ENCODE results near the gene SYT1. TPM values are rescaled to one million over a fixed set of nuclear protein-coding genes. Genes with fewer than 3 reads are reported as not detected.
A peak's percentile ranks its signal among the peaks of the same experiment; 100 is the strongest.

Gene SYT1
- total and polyA plus RNA-seq, 2 donors (not counting 3 experiments of a cell fraction or from before 2014, with no cell fraction given), result 3.2 to 15.3 TPM

DNA sequence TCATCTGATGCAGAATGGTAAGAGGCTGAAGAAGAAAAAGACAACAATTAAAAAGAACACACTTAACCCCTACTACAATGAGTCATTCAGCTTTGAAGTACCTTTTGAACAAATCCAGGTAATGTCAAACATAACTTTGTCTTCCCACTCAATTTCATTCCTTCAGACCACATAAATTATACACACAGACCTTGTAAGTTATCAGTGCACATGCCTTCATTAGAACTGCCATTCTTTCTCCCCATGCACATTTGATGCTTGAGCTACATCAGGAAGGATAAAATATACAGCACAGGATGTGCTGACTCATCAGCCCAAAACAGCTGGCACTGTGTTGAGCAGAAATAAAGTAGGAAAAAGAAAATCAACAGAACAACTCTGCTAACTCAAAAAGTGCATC lies 579.5 kb downstream of the SYT1 start:
- dilution Hi-C loops (cut with MboI; ENCODE audit: extremely low pct_ligation_motif_present, low sequenced_read_pairs), result no loop called here
- peak; percentile 50 for FAIRE-seq
- no TSS peak for BruUV-seq (replicated peaks)

More for the DNA sequence above, 579.5 kb downstream of the SYT1 start:
- peak; percentile 83 for DNase-seq (ENCODE audit: low read depth, low spot score)
- peak overlapping the region; percentile 33 for H3K27ac ChIP-seq (ENCODE audit: insufficient read depth, low read depth, low read length)
- no peak overlapping the region for H3K9ac ChIP-seq (replicated peaks; ENCODE audit: extremely low read depth, insufficient read depth, low read length)
- no peak overlapping the region for H3K4me3 ChIP-seq (replicated peaks in 1 of 3; ENCODE audit: insufficient read depth in 1 of 3, low read depth in 1 of 3, low read length in 3 of 3)
- TF ChIP-seq, protein P1, sequence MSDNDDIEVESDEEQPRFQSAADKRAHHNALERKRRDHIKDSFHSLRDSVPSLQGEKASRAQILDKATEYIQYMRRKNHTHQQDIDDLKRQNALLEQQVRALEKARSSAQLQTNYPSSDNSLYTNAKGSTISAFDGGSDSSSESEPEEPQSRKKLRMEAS (IDR thresholded peaks at IDR 0.05; ENCODE audit: insufficient read depth, insufficient read length), result no peak
- TF ChIP-seq JUN (IDR thresholded peaks at IDR 0.05; ENCODE audit: borderline replicate concordance, insufficient read depth, insufficient read length, low read depth) (peak; percentile 75), POLR2AphosphoS5 (IDR thresholded peaks at IDR 0.05; ENCODE audit: insufficient read depth, low read depth, low read length) (peak; percentile 53), FOS (IDR thresholded peaks at IDR 0.05; ENCODE audit: borderline replicate concordance, insufficient read depth, low read length) (peak; percentile 84), MYC (IDR thresholded peaks at IDR 0.05; ENCODE audit: low read depth, low read length) (peak; percentile 25), GATA2 (IDR thresholded peaks at IDR 0.05; ENCODE audit: insufficient read depth, insufficient read length, low read depth, low read length) (no peak), POLR2A (IDR thresholded peaks at IDR 0.05; ENCODE audit: low read depth, low read length) (no peak), EZH2 (IDR thresholded peaks at IDR 0.05; ENCODE audit: borderline replicate concordance, low read depth, low read length, severe bottlenecking) (no peak)
- TF ChIP-seq, protein P2, sequence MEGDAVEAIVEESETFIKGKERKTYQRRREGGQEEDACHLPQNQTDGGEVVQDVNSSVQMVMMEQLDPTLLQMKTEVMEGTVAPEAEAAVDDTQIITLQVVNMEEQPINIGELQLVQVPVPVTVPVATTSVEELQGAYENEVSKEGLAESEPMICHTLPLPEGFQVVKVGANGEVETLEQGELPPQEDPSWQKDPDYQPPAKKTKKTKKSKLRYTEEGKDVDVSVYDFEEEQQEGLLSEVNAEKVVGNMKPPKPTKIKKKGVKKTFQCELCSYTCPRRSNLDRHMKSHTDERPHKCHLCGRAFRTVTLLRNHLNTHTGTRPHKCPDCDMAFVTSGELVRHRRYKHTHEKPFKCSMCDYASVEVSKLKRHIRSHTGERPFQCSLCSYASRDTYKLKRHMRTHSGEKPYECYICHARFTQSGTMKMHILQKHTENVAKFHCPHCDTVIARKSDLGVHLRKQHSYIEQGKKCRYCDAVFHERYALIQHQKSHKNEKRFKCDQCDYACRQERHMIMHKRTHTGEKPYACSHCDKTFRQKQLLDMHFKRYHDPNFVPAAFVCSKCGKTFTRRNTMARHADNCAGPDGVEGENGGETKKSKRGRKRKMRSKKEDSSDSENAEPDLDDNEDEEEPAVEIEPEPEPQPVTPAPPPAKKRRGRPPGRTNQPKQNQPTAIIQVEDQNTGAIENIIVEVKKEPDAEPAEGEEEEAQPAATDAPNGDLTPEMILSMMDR (IDR thresholded peaks at IDR 0.05; ENCODE audit: extremely low read depth in 1 of 2, insufficient read depth in 1 of 2, low read depth in 1 of 2, low read length in 2 of 2), result no peak
- H3K27me3 ChIP-seq (ENCODE audit: control insufficient read depth in 2 of 2, insufficient read depth in 2 of 2, low read length in 2 of 2), result no peaks in the 10 kb centered on the region
- no peaks in the 10 kb centered on the region for H4K20me1 ChIP-seq (replicated peaks; ENCODE audit: control insufficient read depth, extremely low read depth, insufficient read depth, low read length)
- ChIA-PET CTCF (interaction anchor here (0.7 to 2.3 kb wide), 5 partner anchors 18 to 751 kb away, joined by 3 to 14 read pairs (median 6); no protein-coding TSS in a partner anchor), POLR2A (no interaction called here)
- H3K36me3 ChIP-seq (ENCODE audit: control insufficient read depth in 2 of 2, extremely low read depth in 1 of 2, insufficient read depth in 2 of 2, low read length in 2 of 2), result no peaks in the 10 kb centered on the region
- H3K9me3 ChIP-seq (replicated peaks; ENCODE audit: control insufficient read depth, insufficient read depth, low read length), result no peaks in the 10 kb centered on the region
- peaks cover 22% of the 10 kb centered on the region for H3K4me1 ChIP-seq (ENCODE audit: control insufficient read depth, extremely low read depth, insufficient read depth, low read length)
- no peak overlapping the region for H2AFZ ChIP-seq (ENCODE audit: low read depth, low read length)
- H3K9me1 ChIP-seq (replicated peaks; ENCODE audit: control insufficient read depth, extremely low read depth, insufficient read depth, low read length), result no peaks in the 10 kb centered on the region
- H3K4me2 ChIP-seq (ENCODE audit: insufficient read depth, low read length), result peak overlapping the region; percentile 65
- no peaks in the 10 kb centered on the region for H3K79me2 ChIP-seq (ENCODE audit: control insufficient read depth, insufficient read depth, low read length)
- intact Hi-C loops (cut with micrococcal nuclease), result loop anchor here (1.0 kb wide), 1 partner anchor 10 kb away; no protein-coding TSS in a partner anchor

Data from endothelial cell of umbilical vein (primary cell).